CD8-positive, alpha-beta memory T cell (primary cell): Measurements from ENCODE around the gene XPO5. TPM values are rescaled to one million over a fixed set of nuclear protein-coding genes. Genes with fewer than 3 reads are reported as not detected.
A peak's percentile ranks its signal among the peaks of the same experiment; 100 is the strongest.

Source experiments
- CTCF ChIA-PET: fragments of 350-600 bp; sonication (Branson Sonifier 250); formaldehyde crosslinking; loops from one replicate; lab custom pipeline; 2021; ENCODE audit warnings: antibody characterized with exemption; lab: Charles Lee
- POLR2A ChIA-PET: fragments of 350-600 bp; sonication (Branson Sonifier 250); formaldehyde crosslinking; loops from one replicate; lab custom pipeline; 2021; ENCODE audit warnings: antibody characterized with exemption; lab: Charles Lee
- DNase-seq, 5 donors: peaks; one replicate each; pipeline versions ENCODE4 v3.0.0 to v3.0.0-alpha.2; 2020 to 2022; ENCODE audit warnings: mixed read lengths in 1 of 5
- H3K27ac ChIP-seq: one replicate; pipeline ENCODE4 v1.7.0; 2013; ENCODE audit warnings: low read depth, mild to moderate bottlenecking, low read length, moderate library complexity
- H3K27me3 ChIP-seq: 2 replicates; pipeline ENCODE4 v1.7.0; 2013; ENCODE audit warnings: low read length, mild to moderate bottlenecking; ENCODE audit not compliant: insufficient read depth, poor library complexity, severe bottlenecking
- H3K36me3 ChIP-seq: 2 replicates; pipeline ENCODE4 v1.7.0; 2013; ENCODE audit warnings: mild to moderate bottlenecking, low read length, moderate library complexity; ENCODE audit not compliant: insufficient read depth
- H3K4me1 ChIP-seq: 2 replicates; pipeline ENCODE4 v1.7.0; 2013; ENCODE audit warnings: mild to moderate bottlenecking, low read length, moderate library complexity; ENCODE audit not compliant: insufficient read depth
- H3K4me3 ChIP-seq: 2 replicates; pipeline ENCODE4 v1.7.0; 2013; ENCODE audit warnings: mild to moderate bottlenecking, low read length
- H3K9me3 ChIP-seq: 2 replicates; pipeline ENCODE4 v1.7.0; 2013; ENCODE audit warnings: mild to moderate bottlenecking, low read length
- H3K27ac Mint-ChIP-seq, 8 donors: one replicate each; pipeline ENCODE4 v1.8.0; 2020 to 2021; ENCODE audit warnings: mixed read lengths in 8 of 8, mild to moderate bottlenecking in 6 of 8, inconsistent platforms in 3 of 8, moderate library complexity in 3 of 8
- H3K27me3 Mint-ChIP-seq, 2 donors: one replicate each; pipeline ENCODE4 v1.8.0; 2020 to 2021; ENCODE audit warnings: mixed read lengths in 2 of 2, mild to moderate bottlenecking in 1 of 2, moderate library complexity in 1 of 2
- H3K36me3 Mint-ChIP-seq, 3 donors: one replicate each; pipeline ENCODE4 v1.8.0; 2020 to 2021; ENCODE audit warnings: mixed read lengths in 3 of 3, inconsistent platforms in 1 of 3, mild to moderate bottlenecking in 1 of 3
- H3K4me1 Mint-ChIP-seq, 3 donors: one replicate each; pipeline ENCODE4 v1.8.0; 2020 to 2021; ENCODE audit warnings: mixed read lengths in 3 of 3, inconsistent platforms in 1 of 3, mild to moderate bottlenecking in 1 of 3
- H3K4me3 Mint-ChIP-seq, 7 donors: one replicate each; pipeline ENCODE4 v1.8.0; 2020 to 2021; ENCODE audit warnings: mixed read lengths in 7 of 7, mild to moderate bottlenecking in 6 of 7, moderate library complexity in 4 of 7, inconsistent platforms in 2 of 7
- H3K9me3 Mint-ChIP-seq, 5 donors: one replicate each; pipeline ENCODE4 v1.8.0; 2020 to 2022; ENCODE audit warnings: mixed read lengths in 5 of 5, mild to moderate bottlenecking in 3 of 5, moderate library complexity in 2 of 5, inconsistent platforms in 1 of 5
- polyA plus RNA-seq: library from polyadenylated mRNA; unstranded; fragments of 300-500 nt; fragmentation: Illumina TruSeq; gene quantifications from one replicate; pipeline ENCODE4 v1.2.3, GENCODE V29; 2021
- total RNA-seq, 2 experiments: library from RNA; stranded (reverse); gene quantifications; one replicate each; pipeline ENCODE4 v1.2.3, GENCODE V29; 2021

Gene XPO5
- total and polyA plus RNA-seq, 3 experiments from 2014 or later = 15.3 to 116 (median 98.0) TPM

DNA sequence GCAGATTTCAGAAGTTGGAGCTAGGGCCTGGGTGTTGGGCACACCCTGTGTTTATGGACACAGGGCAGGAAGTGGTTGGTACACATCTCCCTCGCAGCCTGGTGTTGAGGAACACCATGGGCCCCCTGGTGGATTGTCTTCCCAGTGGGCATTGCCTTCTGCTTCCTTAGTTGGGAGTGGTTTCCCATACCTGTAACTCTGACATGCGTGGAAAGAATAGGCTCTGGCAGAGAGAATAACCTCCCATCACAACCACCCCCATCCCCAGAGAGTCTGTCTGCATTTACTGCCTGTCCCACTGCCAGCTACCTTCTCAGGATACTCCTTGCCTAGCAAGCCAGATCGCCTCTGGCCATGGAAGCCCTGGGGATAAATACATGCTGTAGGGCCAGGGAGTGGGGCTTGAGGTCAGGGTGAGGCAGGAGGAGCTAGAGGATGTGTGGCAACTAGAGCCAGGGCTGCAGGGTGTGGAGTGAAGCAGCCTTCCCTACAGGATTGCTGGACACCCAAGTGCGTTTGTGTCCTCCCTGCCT, 80.4 kb downstream of the XPO5 start:
- peak in 1 of 5 donors; percentile 57 for DNase-seq
- peaks cover 26 to 41% (median 28%) of the 10 kb centered on the region in 3 donors for H3K4me1 Mint-ChIP-seq
- Histone ChIP-seq H3K36me3 (peaks cover 21% of the 10 kb centered on the region), H3K27ac (no peak overlapping the region), H3K4me1 (peaks cover 22% of the 10 kb centered on the region), H3K27me3 (no peaks in the 10 kb centered on the region), H3K4me3 (no peak overlapping the region), H3K9me3 (no peaks in the 10 kb centered on the region)
- H3K36me3 Mint-ChIP-seq = peaks cover 0 to 40% (median 0%) of the 10 kb centered on the region in 3 donors
- H3K27me3 Mint-ChIP-seq = no peaks in the 10 kb centered on the region
- peak overlapping the region in 6 of 7 donors; percentile 33 to 72 (median 63) for H3K4me3 Mint-ChIP-seq
- no peaks in the 10 kb centered on the region for H3K9me3 Mint-ChIP-seq
- peak overlapping the region in 7 of 8 donors; percentile 54 to 92 (median 88) for H3K27ac Mint-ChIP-seq
- CTCF ChIA-PET = interaction anchor here (0.7 to 10.1 kb wide), 8 partner anchors 9 to 90 kb away, joined by 3 to 93 read pairs (median 8); partner anchors contain the start of genes DLK2 and TJAP1
- POLR2A ChIA-PET = interaction anchor here (1.9 kb wide), 1 partner anchor 18 kb away, joined by 6 read pairs; the partner anchor contains the start of gene TJAP1

DNA sequence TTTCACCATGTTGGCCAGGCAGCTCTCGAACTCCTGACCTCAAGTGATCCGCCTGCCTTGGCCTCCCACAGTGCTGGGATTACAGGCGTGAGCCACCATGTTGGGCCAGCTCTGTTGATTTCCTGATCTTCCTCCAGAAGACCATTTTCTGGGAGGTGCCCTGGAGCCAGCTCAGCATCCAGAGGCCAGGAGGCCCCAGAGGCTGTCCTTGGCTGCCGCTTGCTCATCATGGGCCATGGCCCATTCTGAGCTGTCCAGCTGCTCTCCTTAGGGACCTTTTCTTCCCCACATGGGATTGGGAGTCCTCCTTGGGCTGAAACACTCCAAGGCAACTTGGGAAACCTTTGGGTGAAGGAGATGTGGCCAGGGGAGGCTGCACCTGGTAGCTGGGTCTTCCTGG, 81.1 kb downstream of the XPO5 start:
- H3K4me1 Mint-ChIP-seq = peaks cover 26 to 48% (median 31%) of the 10 kb centered on the region in 3 donors
- Histone ChIP-seq H3K27me3 (no peaks in the 10 kb centered on the region), H3K36me3 (peaks cover 15% of the 10 kb centered on the region), H3K27ac (peak overlapping the region; percentile 16), H3K4me3 (no peak overlapping the region), H3K4me1 (peaks cover 22% of the 10 kb centered on the region), H3K9me3 (no peaks in the 10 kb centered on the region)
- ChIA-PET POLR2A (interaction anchor here (0.8 to 1.9 kb wide), 2 partner anchors 15 to 17 kb away, joined by 6 to 14 read pairs; partner anchors contain the start of genes LRRC73 and TJAP1), CTCF (interaction anchor here (0.7 to 10.1 kb wide), 7 partner anchors 8 to 89 kb away, joined by 3 to 93 read pairs (median 9); partner anchors contain the start of genes DLK2 and TJAP1)
- peak overlapping the region in 7 of 8 donors; percentile 58 to 92 (median 87) for H3K27ac Mint-ChIP-seq
- H3K36me3 Mint-ChIP-seq = peaks cover 0 to 40% (median 3%) of the 10 kb centered on the region in 3 donors
- H3K9me3 Mint-ChIP-seq = no peaks in the 10 kb centered on the region
- no peak for DNase-seq
- peak overlapping the region in 1 of 7 donors; percentile 72 for H3K4me3 Mint-ChIP-seq
- H3K27me3 Mint-ChIP-seq = no peaks in the 10 kb centered on the region

DNA sequence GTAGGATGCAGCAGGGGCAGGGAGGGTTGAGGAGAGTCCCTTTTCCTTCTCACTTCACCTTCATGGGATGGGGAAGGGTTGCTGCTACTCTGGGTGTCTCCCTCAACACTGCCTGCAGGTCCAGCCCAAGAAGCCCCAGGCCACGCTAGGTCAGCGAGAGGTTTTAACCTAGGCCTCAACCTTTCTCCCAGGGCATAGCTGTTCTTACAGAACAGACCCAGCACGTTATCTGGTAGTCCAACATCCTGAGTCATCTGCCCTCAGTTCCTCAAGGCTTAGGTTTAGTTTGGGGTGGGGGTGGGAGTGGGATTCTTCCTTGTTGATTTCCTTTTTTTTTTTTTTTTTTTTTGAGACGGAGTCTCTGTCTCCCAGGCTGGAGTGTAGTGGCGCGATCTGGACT, 81.5 kb downstream of the XPO5 start:
- no peak for DNase-seq
- Histone ChIP-seq H3K9me3 (no peaks in the 10 kb centered on the region), H3K36me3 (peaks cover 11% of the 10 kb centered on the region), H3K4me3 (no peak overlapping the region), H3K27ac (no peak overlapping the region), H3K4me1 (peaks cover 22% of the 10 kb centered on the region), H3K27me3 (no peaks in the 10 kb centered on the region)
- POLR2A ChIA-PET = interaction anchor here (0.8 to 1.9 kb wide), 2 partner anchors 16 to 17 kb away, joined by 6 to 14 read pairs; partner anchors contain the start of genes LRRC73 and TJAP1
- Mint-ChIP-seq H3K4me3 (peak overlapping the region in 1 of 7 donors; percentile 42), H3K27ac (peak overlapping the region in 7 of 8 donors; percentile 23 to 88 (median 81)), H3K36me3 (peaks cover 0 to 38% (median 3%) of the 10 kb centered on the region in 3 donors), H3K27me3 (no peaks in the 10 kb centered on the region), H3K4me1 (peaks cover 26 to 48% (median 31%) of the 10 kb centered on the region in 3 donors), H3K9me3 (no peaks in the 10 kb centered on the region)
- CTCF ChIA-PET = interaction anchor here (0.7 to 10.1 kb wide), 5 partner anchors 10 to 40 kb away, joined by 3 to 93 read pairs (median 10); partner anchors contain the start of genes DLK2 and TJAP1

DNA sequence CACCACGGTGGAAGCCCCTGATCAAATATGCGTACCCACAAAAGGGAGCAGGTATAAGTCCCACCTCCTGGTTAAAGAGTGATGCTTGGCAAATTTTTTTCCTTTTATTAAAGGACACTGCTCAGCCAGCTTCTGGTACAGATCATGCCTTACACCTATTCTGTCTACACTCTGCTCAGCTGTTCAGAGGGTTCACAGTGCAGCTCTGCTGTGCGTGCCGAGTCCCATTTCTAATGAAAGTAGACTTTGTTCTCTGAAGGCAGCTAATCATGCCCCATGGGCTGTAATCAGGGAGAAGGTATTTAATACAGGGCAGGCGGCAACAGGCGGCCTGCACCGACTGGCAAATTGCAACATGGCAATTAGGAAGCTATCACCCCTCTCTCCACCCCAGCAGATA, 82.0 kb downstream of the XPO5 start:
- no peak overlapping the region for H3K27ac ChIP-seq
- H3K4me3 Mint-ChIP-seq = peak overlapping the region in 3 of 7 donors; percentile 20 to 63 (median 42)
- no peak for DNase-seq
- H3K9me3 Mint-ChIP-seq = no peaks in the 10 kb centered on the region
- no peaks in the 10 kb centered on the region for H3K27me3 ChIP-seq
- peak overlapping the region in 7 of 8 donors; percentile 23 to 88 (median 81) for H3K27ac Mint-ChIP-seq
- peaks cover 0 to 38% (median 3%) of the 10 kb centered on the region in 3 donors for H3K36me3 Mint-ChIP-seq
- POLR2A ChIA-PET = interaction anchor here (0.8 to 1.9 kb wide), 2 partner anchors 16 kb away, joined by 6 to 14 read pairs; partner anchors contain the start of genes LRRC73 and TJAP1
- peaks cover 6% of the 10 kb centered on the region for H3K36me3 ChIP-seq
- peaks cover 26 to 52% (median 34%) of the 10 kb centered on the region in 3 donors for H3K4me1 Mint-ChIP-seq
- H3K4me3 ChIP-seq = no peak overlapping the region
- no peaks in the 10 kb centered on the region for H3K9me3 ChIP-seq
- H3K4me1 ChIP-seq = peaks cover 22% of the 10 kb centered on the region
- CTCF ChIA-PET = interaction anchor here (2.9 to 10.1 kb wide), 2 partner anchors 11 to 39 kb away, joined by 13 to 93 read pairs; partner anchors contain the start of gene DLK2
- no peaks in the 10 kb centered on the region for H3K27me3 Mint-ChIP-seq

GRCh38 chr6:43493230-43493629, 82.6 kb downstream of the XPO5 start:
- Mint-ChIP-seq H3K4me1 (peaks cover 26 to 52% (median 34%) of the 10 kb centered on the region in 3 donors), H3K4me3 (no peak overlapping the region), H3K27me3 (no peaks in the 10 kb centered on the region), H3K36me3 (peaks cover 0 to 34% (median 3%) of the 10 kb centered on the region in 3 donors), H3K9me3 (no peaks in the 10 kb centered on the region), H3K27ac (peak overlapping the region in 7 of 8 donors; percentile 7 to 85 (median 25))
- H3K9me3 ChIP-seq = no peaks in the 10 kb centered on the region
- DNase-seq = no peak
- no peak overlapping the region for H3K4me3 ChIP-seq
- ChIA-PET CTCF (interaction anchor here (1.7 to 10.1 kb wide), 2 partner anchors 12 to 39 kb away, joined by 4 to 93 read pairs; no protein-coding TSS in a partner anchor), POLR2A (no interaction called here)
- peaks cover under 1% of the 10 kb centered on the region for H3K36me3 ChIP-seq
- peaks cover 22% of the 10 kb centered on the region for H3K4me1 ChIP-seq
- H3K27me3 ChIP-seq = no peaks in the 10 kb centered on the region
- no peak overlapping the region for H3K27ac ChIP-seq

DNA sequence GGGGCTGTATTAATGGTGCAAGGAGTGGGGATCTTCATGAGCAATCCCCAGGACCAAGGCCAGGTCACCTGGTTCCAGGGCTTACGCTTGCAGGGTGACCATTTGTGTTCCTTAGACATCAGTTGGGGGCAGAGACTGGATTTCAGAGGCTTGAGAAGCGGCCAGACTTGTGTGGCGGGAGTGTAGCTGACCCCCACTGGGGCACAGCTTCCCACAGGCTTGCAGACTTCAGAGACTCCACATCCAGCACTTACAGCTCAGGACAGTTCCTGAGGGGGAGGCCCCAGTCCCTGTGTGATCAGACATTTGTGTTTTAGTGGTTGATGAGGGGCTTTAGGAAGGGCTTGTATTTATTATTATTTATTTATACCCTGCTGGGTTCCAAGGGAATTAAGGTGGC, 83.2 kb downstream of the XPO5 start:
- Histone ChIP-seq H3K4me1 (peaks cover 22% of the 10 kb centered on the region), H3K27me3 (no peaks in the 10 kb centered on the region), H3K27ac (no peak overlapping the region), H3K4me3 (no peak overlapping the region), H3K36me3 (no peaks in the 10 kb centered on the region), H3K9me3 (no peaks in the 10 kb centered on the region)
- H3K4me3 Mint-ChIP-seq = no peak overlapping the region
- peak overlapping the region in 4 of 8 donors; percentile 17 to 95 (median 67) for H3K27ac Mint-ChIP-seq
- ChIA-PET CTCF (interaction anchor here (1.7 to 10.1 kb wide), 2 partner anchors 12 to 39 kb away, joined by 4 to 93 read pairs; no protein-coding TSS in a partner anchor), POLR2A (no interaction called here)
- DNase-seq = no peak
- H3K4me1 Mint-ChIP-seq = peaks cover 26 to 52% (median 34%) of the 10 kb centered on the region in 3 donors
- H3K27me3 Mint-ChIP-seq = no peaks in the 10 kb centered on the region
- H3K9me3 Mint-ChIP-seq = no peaks in the 10 kb centered on the region
- H3K36me3 Mint-ChIP-seq = peaks cover 0 to 31% (median 3%) of the 10 kb centered on the region in 3 donors

- DNase-seq = no peak
- Mint-ChIP-seq H3K27me3 (no peaks in the 10 kb centered on the region), H3K27ac (peak overlapping the region in 5 of 8 donors; percentile 17 to 95 (median 42)), H3K4me1 (peaks cover 26 to 57% (median 34%) of the 10 kb centered on the region in 3 donors), H3K36me3 (peaks cover 0 to 28% (median 3%) of the 10 kb centered on the region in 3 donors), H3K9me3 (no peaks in the 10 kb centered on the region), H3K4me3 (no peak overlapping the region)
- Histone ChIP-seq H3K4me1 (peaks cover 22% of the 10 kb centered on the region), H3K4me3 (no peak overlapping the region), H3K27ac (no peak overlapping the region), H3K9me3 (no peaks in the 10 kb centered on the region), H3K36me3 (no peaks in the 10 kb centered on the region), H3K27me3 (no peaks in the 10 kb centered on the region)
- CTCF ChIA-PET = interaction anchor here (1.7 to 10.1 kb wide), 2 partner anchors 13 to 38 kb away, joined by 4 to 93 read pairs; no protein-coding TSS in a partner anchor
- POLR2A ChIA-PET = no interaction called here
These were observed 83.8 kb downstream of the XPO5 start for GRCh38 chr6:43491750-43492661.
